Breast epithelium (tissue), 4 donors: Measurements from ENCODE around the gene ARID1B. TPM values are rescaled to one million over a fixed set of nuclear protein-coding genes. Genes with fewer than 3 reads are reported as not detected.

Source experiments
- DNase-seq, 2 donors: peaks; one replicate each; pipeline ENCODE4 v3.0.0-alpha.2; 2019; ENCODE audit warnings: low spot score in 2 of 2
- H3K27ac ChIP-seq, 2 donors: fragments of 200-600 bp; sonication (generic) in 1 of 2; one replicate each; pipeline ENCODE4 v1.5.1; 2016 to 2019; ENCODE audit warnings: mild to moderate bottlenecking in 1 of 2
- H3K27me3 ChIP-seq, 2 donors: fragments of 200-600 bp; sonication (generic) in 1 of 2; one replicate each; pipeline versions ENCODE4 v1.5.1 to v1.6.0; 2017 to 2019; ENCODE audit warnings: control low read depth in 1 of 2, mild to moderate bottlenecking in 1 of 2
- H3K36me3 ChIP-seq: fragments of 200-600 bp; one replicate; pipeline ENCODE4 v1.5.1; 2019
- H3K4me1 ChIP-seq, 2 donors: fragments of 200-600 bp; sonication (generic); one replicate each; pipeline ENCODE4 v1.5.1; 2016 to 2019; ENCODE audit warnings: control low read depth in 1 of 2
- H3K4me3 ChIP-seq, 3 donors: fragments of 200-600 bp; sonication (generic); 1 replicate in 2 of 3; 2 replicates in 1 of 3; pipeline ENCODE4 v1.5.1; 2016 to 2019; ENCODE audit warnings: mild to moderate bottlenecking in 3 of 3, moderate library complexity in 2 of 3
- H3K9me3 ChIP-seq, 2 donors: fragments of 200-600 bp; sonication (generic) in 1 of 2; one replicate each; pipeline ENCODE4 v1.5.1; 2016 to 2019; ENCODE audit warnings: control low read depth in 1 of 2
- POLR2A ChIP-seq: fragments of 450-650 bp; IDR thresholded peaks from one replicate; pipeline ENCODE4 v1.6.1; 2016; ENCODE audit warnings: antibody characterized with exemption, mild to moderate bottlenecking, moderate library complexity
- POLR2AphosphoS5 ChIP-seq, 3 donors: sonication (generic); formaldehyde crosslinking; IDR thresholded peaks; one replicate each; pipeline ENCODE4 v1.6.1; 2017; ENCODE audit warnings: antibody characterized with exemption in 3 of 3
- intact Hi-C: fragments of 100-400 bp; cut with DNase I; formaldehyde crosslinking; loops from one replicate; pipeline ENCODE4 v1.15.1; 2023; ENCODE audit warnings: low total_unique reads
- total RNA-seq, 3 donors: library from RNA; depleted of rRNA; stranded (reverse); fragments of >200 nt; gene quantifications; one replicate each; pipeline ENCODE4 v1.1.0, GENCODE V29; 2016
- TF ChIP-seq, protein P1 (sequence below), 3 donors: fragments of 450-650 bp; IDR thresholded peaks; one replicate each; pipeline ENCODE4 v1.5.1; 2016 to 2017; ENCODE audit warnings: antibody characterized with exemption in 3 of 3, mild to moderate bottlenecking in 3 of 3, moderate library complexity in 3 of 3

Gene ARID1B
- total RNA-seq, 3 donors from 2014 or later = 99.9 to 205 (median 131) TPM

DNA sequence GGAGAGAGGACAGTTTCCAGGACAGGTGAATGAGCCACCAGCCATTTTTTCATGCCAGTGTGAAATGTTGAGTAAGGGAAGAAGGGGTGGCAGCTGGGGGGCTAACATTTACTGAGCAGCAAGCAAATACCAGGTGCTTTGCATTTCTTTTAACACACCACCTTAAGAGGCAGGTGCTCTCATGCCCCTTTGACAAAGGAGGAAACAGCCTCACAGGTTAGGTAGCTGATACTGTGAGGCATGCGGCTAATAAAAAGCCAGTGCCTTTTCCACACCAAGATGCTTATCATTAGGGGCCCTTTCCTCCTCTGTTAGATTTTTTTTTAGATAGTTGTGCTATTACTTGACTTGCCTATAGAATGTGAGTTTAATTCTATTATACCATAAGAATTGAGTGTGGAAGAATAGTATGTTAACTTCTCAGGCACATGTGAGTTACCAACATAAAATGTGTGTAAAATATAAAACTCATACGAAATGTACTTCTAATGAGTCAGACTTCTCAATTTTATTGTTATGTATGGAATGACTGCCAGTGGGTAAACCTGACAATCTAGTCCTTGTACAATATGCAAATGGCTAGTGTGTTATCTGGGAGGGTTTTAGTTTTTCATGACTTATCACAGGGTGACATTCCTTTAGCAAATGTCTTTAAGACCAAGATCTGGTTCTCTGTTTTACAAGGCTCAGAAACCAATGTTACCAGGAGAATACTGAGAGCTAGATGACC is 286.2 kb downstream of the ARID1B start:
- Histone ChIP-seq H3K4me3 (no peak overlapping the region), H3K4me1 (peaks cover 3 to 5% of the 10 kb centered on the region in 2 donors), H3K36me3 (no peaks in the 10 kb centered on the region), H3K27ac (no peak overlapping the region), H3K9me3 (no peaks in the 10 kb centered on the region), H3K27me3 (no peaks in the 10 kb centered on the region)
- DNase-seq = no peak
- TF ChIP-seq POLR2AphosphoS5 (IDR thresholded peaks at IDR 0.05) (no peak), POLR2A (no peak)
- TF ChIP-seq, protein P1, sequence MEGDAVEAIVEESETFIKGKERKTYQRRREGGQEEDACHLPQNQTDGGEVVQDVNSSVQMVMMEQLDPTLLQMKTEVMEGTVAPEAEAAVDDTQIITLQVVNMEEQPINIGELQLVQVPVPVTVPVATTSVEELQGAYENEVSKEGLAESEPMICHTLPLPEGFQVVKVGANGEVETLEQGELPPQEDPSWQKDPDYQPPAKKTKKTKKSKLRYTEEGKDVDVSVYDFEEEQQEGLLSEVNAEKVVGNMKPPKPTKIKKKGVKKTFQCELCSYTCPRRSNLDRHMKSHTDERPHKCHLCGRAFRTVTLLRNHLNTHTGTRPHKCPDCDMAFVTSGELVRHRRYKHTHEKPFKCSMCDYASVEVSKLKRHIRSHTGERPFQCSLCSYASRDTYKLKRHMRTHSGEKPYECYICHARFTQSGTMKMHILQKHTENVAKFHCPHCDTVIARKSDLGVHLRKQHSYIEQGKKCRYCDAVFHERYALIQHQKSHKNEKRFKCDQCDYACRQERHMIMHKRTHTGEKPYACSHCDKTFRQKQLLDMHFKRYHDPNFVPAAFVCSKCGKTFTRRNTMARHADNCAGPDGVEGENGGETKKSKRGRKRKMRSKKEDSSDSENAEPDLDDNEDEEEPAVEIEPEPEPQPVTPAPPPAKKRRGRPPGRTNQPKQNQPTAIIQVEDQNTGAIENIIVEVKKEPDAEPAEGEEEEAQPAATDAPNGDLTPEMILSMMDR (IDR thresholded peaks at IDR 0.05) = no peak
- intact Hi-C loops = no loop called here

DNA sequence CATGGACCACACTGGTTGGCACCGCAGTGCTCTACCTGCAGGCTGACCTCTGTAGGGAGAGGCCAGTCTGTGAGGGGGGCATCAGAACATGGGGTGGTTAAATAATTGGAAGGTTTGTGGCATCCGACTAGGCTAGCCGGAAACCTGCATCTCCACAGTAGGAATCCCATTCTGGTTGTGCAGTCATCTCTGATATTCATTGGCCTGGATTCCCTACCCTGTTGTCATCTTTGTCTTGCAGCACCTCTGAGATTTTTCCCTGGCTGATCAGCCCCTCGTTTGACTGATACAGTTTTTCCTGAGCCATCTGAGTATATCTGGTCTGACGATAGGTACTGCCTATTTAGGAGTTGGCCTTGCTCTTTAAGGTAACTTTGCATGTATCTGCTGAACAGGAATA is 286.7 kb downstream of the ARID1B start:
- Histone ChIP-seq H3K27me3 (no peaks in the 10 kb centered on the region), H3K4me1 (peaks cover 3 to 9% of the 10 kb centered on the region in 2 donors), H3K9me3 (no peaks in the 10 kb centered on the region), H3K27ac (no peak overlapping the region), H3K4me3 (no peak overlapping the region), H3K36me3 (no peaks in the 10 kb centered on the region)
- DNase-seq = no peak
- intact Hi-C loops = no loop called here
- no peak for TF ChIP-seq POLR2A
- TF ChIP-seq POLR2AphosphoS5 (IDR thresholded peaks at IDR 0.05) = no peak
- TF ChIP-seq, protein P1 (IDR thresholded peaks at IDR 0.05) = no peak

DNA sequence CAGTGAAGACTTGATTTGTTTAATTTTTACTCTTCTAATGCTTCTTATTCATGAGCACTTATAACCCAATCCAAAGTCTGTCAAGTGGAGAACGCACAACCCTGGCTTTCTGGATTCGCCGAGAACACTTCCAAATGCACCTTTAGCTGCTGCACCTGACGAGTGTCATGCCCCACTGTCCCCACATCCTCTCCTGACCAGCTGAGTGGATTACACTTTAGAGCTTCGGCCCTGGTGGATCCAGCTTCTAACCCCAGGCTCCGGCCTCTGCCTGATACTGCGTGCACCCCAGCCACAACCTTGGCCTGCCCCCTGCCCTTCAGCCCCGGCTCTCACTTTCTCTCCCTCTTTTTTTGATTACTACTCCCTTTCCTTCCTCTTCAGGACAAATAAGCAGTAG is 287.3 kb downstream of the ARID1B start:
- TF ChIP-seq, protein P1 (IDR thresholded peaks at IDR 0.05) = no peak
- TF ChIP-seq POLR2A = no peak
- no peak for TF ChIP-seq POLR2AphosphoS5 (IDR thresholded peaks at IDR 0.05)
- peaks cover 1 to 9% of the 10 kb centered on the region in 2 donors for H3K4me1 ChIP-seq

DNA sequence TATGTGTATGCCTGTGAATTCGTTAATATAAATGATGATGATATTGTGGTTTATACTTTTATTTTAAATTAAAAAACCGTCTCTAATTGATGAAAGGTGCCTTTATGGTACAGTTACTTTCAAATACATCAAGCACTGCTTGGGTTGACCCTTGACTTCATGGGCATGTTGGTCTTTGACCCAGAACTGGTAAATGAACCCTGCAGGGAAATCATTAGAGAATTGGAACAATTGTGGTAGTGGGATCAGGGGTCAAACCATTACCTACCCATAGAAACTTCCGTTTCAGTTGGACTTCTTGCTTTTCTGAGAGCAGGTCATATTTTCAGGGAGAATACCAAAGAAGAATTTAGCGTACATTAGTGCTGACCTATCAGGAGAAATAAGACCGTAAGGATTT is 288.2 kb downstream of the ARID1B start:
- no peaks in the 10 kb centered on the region for H3K27me3 ChIP-seq
- H3K36me3 ChIP-seq = no peaks in the 10 kb centered on the region
- H3K4me1 ChIP-seq = peaks cover 0 to 15% of the 10 kb centered on the region in 2 donors
- no peak overlapping the region for H3K27ac ChIP-seq
- H3K4me3 ChIP-seq = no peak overlapping the region
- TF ChIP-seq, protein P1 (IDR thresholded peaks at IDR 0.05) = no peak
- TF ChIP-seq POLR2A = no peak
- TF ChIP-seq POLR2AphosphoS5 (IDR thresholded peaks at IDR 0.05) = no peak
- DNase-seq = no peak
- H3K9me3 ChIP-seq = no peaks in the 10 kb centered on the region
- intact Hi-C loops = no loop called here

More for the DNA sequence above, 287.3 kb downstream of the ARID1B start:
- H3K27me3 ChIP-seq = no peaks in the 10 kb centered on the region
- H3K27ac ChIP-seq = no peak overlapping the region
- no peaks in the 10 kb centered on the region for H3K9me3 ChIP-seq
- intact Hi-C loops = no loop called here
- H3K36me3 ChIP-seq = no peaks in the 10 kb centered on the region
- DNase-seq = no peak
- H3K4me3 ChIP-seq = no peak overlapping the region

DNA sequence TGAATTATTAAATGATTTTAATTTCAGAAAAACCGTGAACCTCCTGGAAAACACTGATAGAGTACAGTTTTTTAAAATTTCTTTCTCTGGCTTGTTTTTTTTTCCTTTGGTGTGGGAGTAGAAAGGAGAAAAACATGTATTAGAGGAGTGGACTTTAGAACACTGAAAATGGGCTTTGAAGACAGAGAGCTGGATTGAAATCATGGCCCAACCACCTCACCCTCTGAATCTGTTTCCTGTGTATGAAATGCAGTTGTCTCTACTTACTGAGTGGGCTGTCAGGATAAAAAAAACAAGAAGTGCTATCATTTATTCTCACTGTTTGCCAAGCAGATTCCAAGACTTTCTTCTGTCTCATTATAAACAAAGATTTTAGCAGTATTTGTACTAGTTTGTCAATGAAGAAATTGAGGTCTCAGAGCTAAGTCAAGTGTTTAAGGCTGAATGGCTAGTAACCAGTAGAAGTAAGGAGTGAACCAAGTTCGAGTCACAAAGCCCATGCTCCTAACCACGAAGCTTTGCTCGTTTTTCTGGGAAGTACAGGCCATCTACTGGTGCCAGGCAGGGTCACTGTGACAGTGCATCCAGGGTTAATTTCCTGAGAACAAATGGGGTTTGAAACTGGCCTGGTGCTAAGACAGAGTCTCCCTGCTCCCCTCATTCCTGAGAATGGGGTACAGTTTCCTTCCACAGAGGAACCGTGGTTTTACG is 289.8 kb downstream of the ARID1B start:
- H3K4me1 ChIP-seq = peaks cover 0 to 15% of the 10 kb centered on the region in 2 donors
- H3K36me3 ChIP-seq = no peaks in the 10 kb centered on the region
- DNase-seq = no peak
- intact Hi-C loops = no loop called here
- no peaks in the 10 kb centered on the region for H3K9me3 ChIP-seq
- no peak overlapping the region for H3K27ac ChIP-seq
- H3K27me3 ChIP-seq = no peaks in the 10 kb centered on the region
- TF ChIP-seq, protein P1 (IDR thresholded peaks at IDR 0.05) = no peak
- no peak for TF ChIP-seq POLR2AphosphoS5 (IDR thresholded peaks at IDR 0.05)
- no peak for TF ChIP-seq POLR2A
- H3K4me3 ChIP-seq = no peak overlapping the region
